Tibial artery (tissue), 4 donors: ENCODE data around the gene RICTOR.

Experiments
- DNase-seq, 2 donors: peaks; one replicate each; pipeline ENCODE4 v3.0.0-alpha.2; 2019
- H3K27ac ChIP-seq, 2 donors: fragments of 200-600 bp; sonication (generic) in 1 of 2; 1 replicate in 1 of 2; 2 replicates in 1 of 2; pipeline ENCODE4 v1.5.1; 2018 to 2019; ENCODE audit warnings: mild to moderate bottlenecking in 1 of 2
- H3K27me3 ChIP-seq, 2 donors: fragments of 200-600 bp; sonication (generic) in 1 of 2; one replicate each; pipeline versions ENCODE4 v1.5.1 to v1.6.0; 2016 to 2019
- H3K36me3 ChIP-seq, 3 donors: fragments of 200-600 bp; sonication (generic) in 2 of 3; one replicate each; pipeline ENCODE4 v1.5.1; 2016 to 2019; ENCODE audit warnings: mild to moderate bottlenecking in 2 of 3
- H3K4me1 ChIP-seq, 4 donors: fragments of 200-600 bp; sonication (generic) in 2 of 4; 1 replicate in 3 of 4; 2 replicates in 1 of 4; pipeline ENCODE4 v1.5.1; 2016 to 2019
- H3K4me3 ChIP-seq, 2 donors: fragments of 200-600 bp; sonication (generic) in 1 of 2; 1 replicate in 1 of 2; 2 replicates in 1 of 2; pipeline ENCODE4 v1.5.1; 2018 to 2019; ENCODE audit warnings: mild to moderate bottlenecking in 2 of 2
- H3K9me3 ChIP-seq, 3 donors: fragments of 200-600 bp; sonication (generic) in 1 of 3; one replicate each; pipeline ENCODE4 v1.5.1; 2016 to 2019
- intact Hi-C: fragments of 100-400 bp; cut with DNase I; formaldehyde crosslinking; loops from one replicate; pipeline ENCODE4 v1.15.0; 2023; ENCODE audit warnings: low total_unique reads
- TF ChIP-seq, protein P1 (sequence below), 2 experiments: fragments of 200-600 bp in 1 of 2; fragments of 450-650 bp in 1 of 2; IDR thresholded peaks; one replicate each; pipeline ENCODE4 v1.5.1; 2017 to 2019; ENCODE audit warnings: antibody characterized with exemption in 2 of 2, mild to moderate bottlenecking in 1 of 2, moderate library complexity in 1 of 2

Gene RICTOR

GRCh38 chr5:38888041-38888440 lies 186.2 kb downstream of the RICTOR start:
- H3K27me3 ChIP-seq = no peaks in the 10 kb centered on the region
- no peak overlapping the region for H3K27ac ChIP-seq
- TF ChIP-seq, protein P1, sequence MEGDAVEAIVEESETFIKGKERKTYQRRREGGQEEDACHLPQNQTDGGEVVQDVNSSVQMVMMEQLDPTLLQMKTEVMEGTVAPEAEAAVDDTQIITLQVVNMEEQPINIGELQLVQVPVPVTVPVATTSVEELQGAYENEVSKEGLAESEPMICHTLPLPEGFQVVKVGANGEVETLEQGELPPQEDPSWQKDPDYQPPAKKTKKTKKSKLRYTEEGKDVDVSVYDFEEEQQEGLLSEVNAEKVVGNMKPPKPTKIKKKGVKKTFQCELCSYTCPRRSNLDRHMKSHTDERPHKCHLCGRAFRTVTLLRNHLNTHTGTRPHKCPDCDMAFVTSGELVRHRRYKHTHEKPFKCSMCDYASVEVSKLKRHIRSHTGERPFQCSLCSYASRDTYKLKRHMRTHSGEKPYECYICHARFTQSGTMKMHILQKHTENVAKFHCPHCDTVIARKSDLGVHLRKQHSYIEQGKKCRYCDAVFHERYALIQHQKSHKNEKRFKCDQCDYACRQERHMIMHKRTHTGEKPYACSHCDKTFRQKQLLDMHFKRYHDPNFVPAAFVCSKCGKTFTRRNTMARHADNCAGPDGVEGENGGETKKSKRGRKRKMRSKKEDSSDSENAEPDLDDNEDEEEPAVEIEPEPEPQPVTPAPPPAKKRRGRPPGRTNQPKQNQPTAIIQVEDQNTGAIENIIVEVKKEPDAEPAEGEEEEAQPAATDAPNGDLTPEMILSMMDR (IDR thresholded peaks at IDR 0.05) = no peak
- H3K4me3 ChIP-seq = no peak overlapping the region
- H3K9me3 ChIP-seq = no peaks in the 10 kb centered on the region
- intact Hi-C loops = no loop called here
- DNase-seq = no peak
- peaks cover 57 to 70% (median 58%) of the 10 kb centered on the region in 3 donors for H3K36me3 ChIP-seq
- H3K4me1 ChIP-seq = no peaks in the 10 kb centered on the region
